Panc1 (cell line): ENCODE data around the gene XXYLT1.

Experiments
- CTCF ChIP-seq: fragments of 450-650 bp; IDR thresholded peaks from 2 replicates; pipeline ENCODE4 v1.5.1; 2017; ENCODE audit warnings: mild to moderate bottlenecking
- POLR2AphosphoS5 ChIP-seq: IDR thresholded peaks from 2 replicates; pipeline ENCODE4 v1.6.1; 2012; ENCODE audit warnings: mild to moderate bottlenecking, low read depth, low read length, moderate library complexity
- REST ChIP-seq, 2 experiments: IDR thresholded peaks; 2 replicates each; pipeline ENCODE4 v1.6.1; 2011 to 2012; ENCODE audit warnings: low read depth in 2 of 2, control low read depth in 1 of 2, low read length in 1 of 2, mild to moderate bottlenecking in 1 of 2, moderate library complexity in 1 of 2; ENCODE audit not compliant: insufficient read depth in 1 of 2
- TCF7L2 ChIP-seq: IDR thresholded peaks from 2 replicates; pipeline ENCODE4 v1.6.1; 2011; ENCODE audit warnings: mild to moderate bottlenecking, low read depth, low read length, inconsistent platforms

- TF ChIP-seq POLR2AphosphoS5, result no peak
- TF ChIP-seq CTCF, result no peak
- no peak for TF ChIP-seq REST (IDR thresholded peaks at IDR 0.05; ENCODE audit: insufficient read depth in 1 of 2, low read depth in 2 of 2, low read length in 1 of 2)
- no peak for TF ChIP-seq TCF7L2
These were observed 124.8 kb downstream of the XXYLT1 start for GRCh38 chr3:195146131-195146530.
